ENCODE measurements around the gene PTPRZ1. TPM values are rescaled to one million over a fixed set of nuclear protein-coding genes. Genes with fewer than 3 reads are reported as not detected.

Gene PTPRZ1
- total RNA-seq, 6 experiments from 2014 or later = 0.29 to 0.47 TPM; not detected in 4

DNA sequence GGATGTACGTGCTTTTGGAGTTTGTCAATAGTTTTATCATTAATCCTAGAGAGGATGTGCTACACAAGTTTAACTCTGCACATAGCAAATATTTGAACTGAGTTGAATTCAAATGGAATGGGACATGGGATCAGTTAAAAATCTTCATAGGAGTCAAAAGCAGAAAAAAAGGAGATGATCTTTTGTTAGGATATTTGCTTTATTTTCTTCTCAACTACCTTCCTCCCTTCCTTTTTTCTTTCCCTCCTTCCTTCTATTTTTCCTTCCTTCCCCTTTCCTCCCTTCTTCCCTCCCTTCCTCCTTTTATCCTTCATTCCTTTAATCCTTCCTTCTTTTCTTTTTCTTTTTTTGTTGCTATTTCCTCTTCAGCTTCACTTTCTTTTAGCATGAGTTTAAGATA is 6.6 kb downstream of the PTPRZ1 start:
- 6% methylated on average over 1 of the region's 1 CpG for WGBS (ENCODE audit: insufficient coverage, low coverage, low lambda C conversion rate, missing lambda C conversion rate)
- intact Hi-C loops (cut with DNase I) = no loop called here
- H3K4me3 ChIP-seq = no peak overlapping the region
- no peak for ATAC-seq
- H3K4me1 ChIP-seq = no peaks in the 10 kb centered on the region
- H3K27me3 ChIP-seq = no peaks in the 10 kb centered on the region
- H3K27ac ChIP-seq = no peak overlapping the region
- TF ChIP-seq CTCF (IDR thresholded peaks at IDR 0.05) (no peak), POLR2A (IDR thresholded peaks at IDR 0.05) (no peak)
- DNase-seq = no peak
- H3K36me3 ChIP-seq = no peaks in the 10 kb centered on the region
- no peaks in the 10 kb centered on the region for H3K9me3 ChIP-seq

DNA sequence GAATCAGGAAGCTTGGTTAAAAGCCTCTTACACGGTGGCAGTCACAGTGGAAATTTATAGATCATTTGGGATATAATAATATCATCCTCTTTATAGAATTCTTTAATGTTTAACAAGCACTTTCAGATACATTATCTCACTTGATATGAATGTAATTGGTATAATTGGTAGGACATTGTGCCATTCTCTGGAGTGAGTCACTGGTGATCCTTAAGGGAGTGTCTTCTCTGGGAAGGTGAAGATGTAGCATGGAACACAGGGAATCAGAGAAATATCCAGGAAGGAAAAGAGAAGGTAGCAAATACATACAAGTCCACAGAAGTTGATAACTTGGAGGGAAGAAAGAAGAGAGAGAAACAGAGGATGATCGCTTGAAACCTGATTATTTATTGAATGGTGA is 9.8 kb downstream of the PTPRZ1 start:
- no peak overlapping the region for H3K27ac ChIP-seq
- DNase-seq (no peak), ATAC-seq (no peak)
- intact Hi-C loops (cut with DNase I) = no loop called here
- no peaks in the 10 kb centered on the region for H3K36me3 ChIP-seq
- no peaks in the 10 kb centered on the region for H3K9me3 ChIP-seq
- H3K27me3 ChIP-seq = no peaks in the 10 kb centered on the region
- 69% methylated on average over 2 of the region's 2 CpGs for WGBS (ENCODE audit: insufficient coverage, low coverage, low lambda C conversion rate, missing lambda C conversion rate)
- no peaks in the 10 kb centered on the region for H3K4me1 ChIP-seq
- H3K4me3 ChIP-seq = no peak overlapping the region
- TF ChIP-seq POLR2A (IDR thresholded peaks at IDR 0.05) (no peak), CTCF (IDR thresholded peaks at IDR 0.05) (no peak)

DNA sequence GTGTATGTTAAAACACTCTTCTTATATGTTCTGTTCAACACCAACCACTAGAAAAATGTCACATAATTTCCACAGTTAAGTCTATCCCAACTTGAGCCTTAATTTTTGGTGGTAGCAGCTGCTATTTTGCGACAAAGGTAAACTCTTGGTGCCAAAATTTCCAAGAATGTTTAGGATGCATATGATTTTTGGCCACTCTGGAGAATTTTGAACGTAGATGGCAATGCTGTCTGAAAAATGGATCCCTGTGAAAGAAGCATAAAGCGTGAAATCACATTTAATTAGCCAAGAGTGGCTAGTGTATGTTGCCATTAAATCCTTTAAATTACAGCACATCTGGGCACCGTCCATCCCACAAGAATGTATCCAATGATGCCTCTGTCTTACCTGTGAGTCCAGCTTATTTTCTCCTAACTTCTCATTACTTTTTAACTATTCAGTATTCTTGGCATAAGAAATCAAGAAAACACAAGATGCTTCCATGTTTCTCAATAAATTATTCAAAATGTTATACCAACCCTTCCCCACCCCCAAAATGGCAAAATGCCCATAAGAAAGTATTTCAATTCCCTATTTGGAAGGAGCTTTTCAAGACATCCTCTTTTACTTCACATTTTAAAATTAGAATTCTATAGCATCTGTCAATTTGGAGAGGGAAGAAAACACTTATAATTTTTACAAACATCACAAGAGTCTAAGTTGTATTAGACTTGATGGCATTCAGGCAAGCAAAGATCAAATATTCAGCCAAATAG is 12.4 kb downstream of the PTPRZ1 start:
- Histone ChIP-seq H3K36me3 (no peaks in the 10 kb centered on the region), H3K4me1 (no peaks in the 10 kb centered on the region), H3K27ac (no peak overlapping the region), H3K9me3 (no peaks in the 10 kb centered on the region), H3K4me3 (no peak overlapping the region), H3K27me3 (no peaks in the 10 kb centered on the region)
- intact Hi-C loops (cut with DNase I) = no loop called here
- TF ChIP-seq CTCF (IDR thresholded peaks at IDR 0.05) (no peak), POLR2A (IDR thresholded peaks at IDR 0.05) (no peak)
- ATAC-seq = no peak
- WGBS (ENCODE audit: insufficient coverage, low coverage, low lambda C conversion rate, missing lambda C conversion rate) = 41% methylated on average over 4 of the region's 4 CpGs
- DNase-seq = no peak

DNA sequence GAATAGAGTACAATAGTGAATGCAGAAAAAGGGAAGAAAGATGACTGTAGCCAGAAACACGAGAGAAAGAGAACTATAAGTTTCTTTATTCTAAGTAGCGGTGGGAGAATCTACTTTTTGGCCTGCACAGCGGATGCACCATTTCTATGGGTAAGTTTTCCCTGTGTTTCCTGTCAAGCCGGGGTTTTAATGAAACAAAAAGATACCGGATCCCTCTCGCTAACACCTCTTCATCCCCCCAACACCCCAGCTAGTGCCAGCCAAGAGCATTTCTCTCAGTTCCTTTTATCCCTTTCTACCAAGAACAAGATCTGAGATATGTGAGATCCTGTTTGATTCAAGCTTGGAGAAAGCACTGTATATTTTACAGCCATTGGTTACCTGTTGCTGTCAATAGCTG is 14.7 kb downstream of the PTPRZ1 start:
- ATAC-seq (no peak), DNase-seq (no peak)
- Histone ChIP-seq H3K4me3 (no peak overlapping the region), H3K27ac (no peak overlapping the region), H3K4me1 (no peaks in the 10 kb centered on the region), H3K27me3 (no peaks in the 10 kb centered on the region), H3K9me3 (no peaks in the 10 kb centered on the region), H3K36me3 (no peaks in the 10 kb centered on the region)
- TF ChIP-seq CTCF (IDR thresholded peaks at IDR 0.05) = no peak
- no peak for TF ChIP-seq POLR2A (IDR thresholded peaks at IDR 0.05)
- 51% methylated on average over 6 of the region's 6 CpGs for WGBS (ENCODE audit: insufficient coverage, low coverage, low lambda C conversion rate, missing lambda C conversion rate)
- intact Hi-C loops (cut with DNase I) = no loop called here
